Osteocyte (in vitro differentiated cells): ENCODE measurements around the gene PLAAT4. TPM values are rescaled to one million over a fixed set of nuclear protein-coding genes. Genes with fewer than 3 reads are reported as not detected.

ENCODE experiments used
- DNase-seq: peaks from one replicate; pipeline ENCODE4 v3.0.0; 2021; ENCODE audit warnings: mixed read lengths; ENCODE audit not compliant: unreplicated experiment; ENCODE audit errors: extremely low spot score
- H3K27ac Mint-ChIP-seq: one replicate; pipeline ENCODE4 v1.8.0; 2021; ENCODE audit warnings: mild to moderate bottlenecking, mixed read lengths; ENCODE audit not compliant: unreplicated experiment
- H3K27me3 Mint-ChIP-seq: one replicate; pipeline ENCODE4 v1.8.0; 2021; ENCODE audit warnings: mixed read lengths; ENCODE audit not compliant: unreplicated experiment
- H3K36me3 Mint-ChIP-seq: one replicate; pipeline ENCODE4 v1.8.0; 2021; ENCODE audit warnings: mixed read lengths; ENCODE audit not compliant: unreplicated experiment
- H3K4me1 Mint-ChIP-seq: one replicate; pipeline ENCODE4 v1.8.0; 2021; ENCODE audit warnings: mixed read lengths; ENCODE audit not compliant: unreplicated experiment
- H3K4me3 Mint-ChIP-seq: one replicate; pipeline ENCODE4 v1.8.0; 2021; ENCODE audit warnings: mild to moderate bottlenecking, moderate library complexity, mixed read lengths; ENCODE audit not compliant: unreplicated experiment
- H3K9me3 Mint-ChIP-seq: one replicate; pipeline ENCODE4 v1.8.0; 2021; ENCODE audit warnings: mixed read lengths; ENCODE audit not compliant: unreplicated experiment
- CTCF ChIP-seq: fragments of 200-600 bp; sonication (generic); IDR thresholded peaks from 2 replicates; pipeline ENCODE4 v1.5.0; 2021; ENCODE audit warnings: antibody characterized with exemption, mild to moderate bottlenecking, moderate library complexity
- long read RNA-seq: library from polyadenylated mRNA; unstranded; transcript quantifications from one replicate; pipeline ENCODE4 v2.0.0, GENCODE V29; 2021
- total RNA-seq: library from RNA; stranded (reverse); gene quantifications from 2 replicates; pipeline ENCODE4 v1.2.1, GENCODE V29; 2021

PLAAT4 gene
- 7.3 and 8.5 TPM in 2 replicates for total RNA-seq
- long read RNA-seq, partial matches to known transcripts: 0 of 2 reads
- long read RNA-seq, other reads (novel, unspliced or antisense): 0 of 2 reads

GRCh38 chr11:63536669-63537292, at the start of gene PLAAT4:
Gene PLAAT4, plus strand, starts transcription at chr11:63536808. Its CDS starts 61 bp downstream, at chr11:63536869.
- Mint-ChIP-seq H3K9me3 (no peaks in the 10 kb centered on the region), H3K27ac (peak within 1 kb of the TSS; percentile 86), H3K36me3 (no peaks in the 10 kb centered on the region), H3K4me1 (peaks cover 15% of the 10 kb centered on the region), H3K4me3 (peak within 1 kb of the TSS; percentile 55), H3K27me3 (peaks cover 39% of the 10 kb centered on the region)
- no peak for TF ChIP-seq CTCF
- no peak for DNase-seq

- Mint-ChIP-seq H3K4me3 (no peak overlapping the region), H3K4me1 (peaks cover 10% of the 10 kb centered on the region), H3K9me3 (peaks cover 16% of the 10 kb centered on the region), H3K27ac (no peak overlapping the region), H3K27me3 (peaks cover 75% of the 10 kb centered on the region), H3K36me3 (peaks cover 8% of the 10 kb centered on the region)
- TF ChIP-seq CTCF: no peak
- no peak for DNase-seq
Measured at GRCh38 chr11:63488789-63489188, 47.8 kb upstream of the PLAAT4 start.

- Mint-ChIP-seq H3K9me3 (peaks cover 14% of the 10 kb centered on the region), H3K36me3 (peaks cover 7% of the 10 kb centered on the region), H3K27me3 (peaks cover 75% of the 10 kb centered on the region), H3K4me1 (peaks cover 10% of the 10 kb centered on the region), H3K27ac (no peak overlapping the region), H3K4me3 (no peak overlapping the region)
- DNase-seq: no peak
- TF ChIP-seq CTCF: no peak
Measured at GRCh38 chr11:63489879-63490278, 46.7 kb upstream of the PLAAT4 start.

GRCh38 chr11:63490551-63491239, 45.9 kb upstream of the PLAAT4 start, which contains the start of gene PLAAT5:
Gene PLAAT5, minus strand, starts transcription at chr11:63491167. Its CDS starts 133 bp downstream, at chr11:63491034.
- TF ChIP-seq CTCF: no peak
- H3K27ac Mint-ChIP-seq: no peak within 1 kb of the TSS
- peaks cover 7% of the 10 kb centered on the region for H3K9me3 Mint-ChIP-seq
- H3K36me3 Mint-ChIP-seq: peaks cover 5% of the 10 kb centered on the region
- H3K27me3 Mint-ChIP-seq: peaks cover 78% of the 10 kb centered on the region
- H3K4me1 Mint-ChIP-seq: peaks cover 10% of the 10 kb centered on the region
- no peak for DNase-seq
- H3K4me3 Mint-ChIP-seq: peak within 1 kb of the TSS; percentile 66

- peaks cover 80% of the 10 kb centered on the region for H3K27me3 Mint-ChIP-seq
- peaks cover 5% of the 10 kb centered on the region for H3K36me3 Mint-ChIP-seq
- no peak overlapping the region for H3K27ac Mint-ChIP-seq
- peak overlapping the region; percentile 66 for H3K4me3 Mint-ChIP-seq
- no peak for DNase-seq
- TF ChIP-seq CTCF: no peak
- peaks cover 10% of the 10 kb centered on the region for H3K4me1 Mint-ChIP-seq
- H3K9me3 Mint-ChIP-seq: peaks cover 2% of the 10 kb centered on the region
Measured at GRCh38 chr11:63491240-63491587, 45.4 kb upstream of the PLAAT4 start.
